HuH-7 (cell line): ENCODE measurements around the gene RABGAP1.

ENCODE experiments used
- DNase-seq: peaks from one replicate; pipeline ENCODE4 v3.0.0; 2011; ENCODE audit warnings: low spot score

RABGAP1 gene

DNA sequence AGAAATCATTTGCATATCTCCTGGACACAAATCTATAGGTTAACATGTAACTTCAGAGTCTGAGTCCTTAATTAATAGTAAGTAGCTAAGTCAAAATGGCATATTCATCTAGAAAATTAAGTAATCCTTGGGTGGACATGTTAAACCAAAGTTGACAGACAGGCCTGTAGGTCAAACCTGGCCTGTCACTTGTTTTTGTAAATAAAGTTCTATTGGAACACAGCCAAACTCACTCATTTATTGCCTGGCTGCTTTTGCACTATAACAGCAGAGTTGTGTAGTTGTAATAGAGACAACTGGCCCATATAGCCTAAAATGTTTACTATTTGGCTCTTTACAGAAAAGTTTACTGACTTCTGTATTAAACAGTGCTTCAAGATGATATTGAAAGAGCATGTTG lies 68.1 kb downstream of the RABGAP1 start:
- no peak for DNase-seq

DNA sequence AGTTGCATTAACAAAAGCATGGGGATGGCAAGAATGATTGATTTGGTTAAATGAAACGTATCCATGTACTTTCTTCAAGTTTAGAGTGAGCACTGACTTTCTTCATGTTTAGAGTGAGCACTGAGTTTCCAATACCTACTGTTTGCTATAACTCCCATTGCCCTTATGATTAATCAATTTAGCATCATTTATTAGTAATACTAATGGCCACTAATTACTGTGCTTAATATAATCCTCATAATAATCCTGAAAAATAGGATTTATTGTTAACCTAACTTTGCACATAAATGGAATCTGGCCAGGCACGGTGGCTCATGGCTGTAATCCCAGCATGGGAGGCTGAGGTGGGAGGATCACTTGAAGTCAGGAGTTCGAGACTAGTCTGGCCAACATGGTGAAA lies 70.6 kb downstream of the RABGAP1 start:
- DNase-seq, result no peak

DNA sequence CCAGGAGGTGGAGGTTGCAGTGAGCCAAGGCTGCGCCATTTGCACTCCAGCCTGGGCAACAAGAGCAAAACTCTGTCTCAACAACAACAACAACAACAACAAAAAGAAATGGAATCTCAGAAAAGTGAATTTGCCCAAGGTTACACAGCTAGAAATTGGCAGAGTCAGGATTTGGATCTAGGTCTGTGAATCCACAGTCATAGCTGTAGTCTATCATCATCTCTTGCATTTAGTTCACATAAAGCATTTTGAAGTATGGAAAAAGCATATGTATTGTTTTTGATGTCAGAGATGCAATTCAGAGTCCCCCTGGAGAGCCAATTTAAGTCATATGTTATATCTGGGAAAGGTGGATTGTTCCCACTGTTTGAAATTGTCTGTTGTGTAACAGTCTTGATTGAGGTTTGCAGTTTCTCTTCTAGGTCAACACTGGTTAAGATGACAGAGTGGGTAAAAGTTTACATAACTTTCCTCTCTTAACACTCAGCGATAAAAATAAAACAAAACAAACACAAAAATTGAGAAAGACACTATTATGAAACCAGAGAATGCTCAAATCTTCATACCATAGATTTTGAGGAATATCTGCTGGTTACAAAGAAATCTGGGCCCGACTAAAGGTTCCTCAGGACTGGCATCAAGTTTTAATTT lies 71.2 kb downstream of the RABGAP1 start:
- DNase-seq, result peak; percentile 45

DNA sequence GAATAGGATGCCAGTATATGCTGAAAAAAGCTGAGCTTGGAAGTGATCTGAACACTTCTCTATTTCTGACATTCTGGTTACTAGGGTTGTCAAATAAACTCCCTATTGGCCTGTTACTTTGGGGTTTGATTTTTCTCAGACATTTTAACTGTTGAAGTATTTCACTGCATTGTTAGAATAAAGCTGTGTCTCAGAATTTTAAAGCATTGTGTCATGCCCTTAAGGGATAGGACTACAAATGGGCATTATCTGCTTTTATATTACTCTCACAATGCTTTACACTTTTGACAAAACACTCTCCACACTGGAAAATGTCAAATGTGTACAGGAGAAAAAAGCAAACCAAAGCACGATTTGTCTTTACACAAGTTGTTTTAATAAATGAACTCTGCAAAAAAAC lies 75.8 kb downstream of the RABGAP1 start:
- no peak for DNase-seq

DNA sequence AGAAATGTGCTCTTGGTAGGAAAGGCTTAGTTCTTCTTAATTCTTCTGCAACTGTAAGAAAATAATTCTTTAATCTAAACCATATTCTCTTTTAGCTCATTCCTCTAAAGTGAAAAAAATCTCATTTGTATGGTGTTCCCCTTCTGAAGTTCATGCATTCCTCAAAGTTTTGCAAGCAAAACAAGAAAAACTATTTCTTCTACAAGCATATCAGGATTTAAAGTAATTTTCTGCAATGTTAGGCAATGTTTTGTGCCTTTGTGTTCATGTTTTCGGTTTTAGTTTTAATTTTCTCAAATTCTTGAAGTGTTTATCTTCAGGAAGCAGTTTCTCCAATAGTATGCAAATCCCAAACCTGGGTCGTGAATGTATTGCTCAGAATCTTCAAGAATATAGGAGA lies 80.0 kb downstream of the RABGAP1 start:
- DNase-seq, result no peak

DNA sequence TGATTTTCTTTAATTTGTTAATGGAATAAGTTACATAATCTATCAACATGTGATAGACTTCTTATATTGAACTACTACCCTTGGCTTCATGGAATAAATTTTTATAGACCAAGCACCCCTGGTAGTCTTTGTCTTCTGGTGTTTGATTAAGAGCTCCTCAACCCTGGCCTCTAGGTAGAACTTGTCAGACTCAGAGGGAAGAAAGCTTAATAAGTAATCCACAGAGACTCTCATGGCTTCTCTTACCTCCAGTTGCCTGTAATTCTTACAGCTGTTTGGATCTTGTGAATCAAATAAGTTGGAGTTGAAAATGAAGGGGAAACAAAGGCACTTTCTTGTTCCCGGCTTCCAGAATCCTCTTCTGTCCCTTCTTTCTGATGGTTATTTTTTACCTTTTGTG lies 85.6 kb downstream of the RABGAP1 start:
- no peak for DNase-seq

DNA sequence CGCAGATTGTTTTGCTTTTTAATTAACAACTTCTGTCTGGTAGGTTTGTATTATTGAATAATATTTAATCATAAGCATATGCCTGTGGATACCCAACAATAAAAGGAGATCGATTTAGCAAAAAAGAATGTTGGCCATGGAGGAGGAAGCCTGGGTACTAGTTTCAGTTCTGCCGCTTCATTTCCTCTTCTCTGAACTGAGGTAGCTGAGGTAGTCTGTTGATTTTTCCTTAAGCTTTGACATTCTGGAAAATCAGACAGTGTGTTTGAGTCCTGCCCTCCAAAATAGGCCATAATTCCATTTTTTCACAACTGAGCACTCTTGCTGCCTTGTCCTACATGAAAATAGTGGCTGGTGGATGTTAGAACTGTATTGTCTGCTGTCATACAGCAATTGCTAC lies 86.7 kb downstream of the RABGAP1 start:
- no peak for DNase-seq

DNA sequence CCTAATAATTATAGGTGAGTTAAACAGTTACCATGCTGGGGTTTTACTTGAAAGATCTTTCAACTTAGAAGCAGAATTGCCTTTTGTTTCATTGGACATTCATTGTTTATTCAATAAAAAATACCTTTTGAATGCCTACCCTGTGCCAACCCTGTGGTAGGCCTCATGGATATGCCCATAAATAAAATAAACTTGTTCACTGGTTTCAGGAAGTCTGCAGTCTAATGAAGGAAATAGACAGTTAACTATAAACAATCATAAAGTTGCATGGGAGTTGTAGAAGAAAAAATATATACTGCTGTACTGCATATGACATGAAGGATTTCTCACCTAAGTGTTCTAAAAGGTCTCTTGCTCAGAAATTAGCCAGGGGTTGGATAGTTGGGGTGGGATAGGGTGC lies 87.3 kb downstream of the RABGAP1 start:
- no peak for DNase-seq

DNA sequence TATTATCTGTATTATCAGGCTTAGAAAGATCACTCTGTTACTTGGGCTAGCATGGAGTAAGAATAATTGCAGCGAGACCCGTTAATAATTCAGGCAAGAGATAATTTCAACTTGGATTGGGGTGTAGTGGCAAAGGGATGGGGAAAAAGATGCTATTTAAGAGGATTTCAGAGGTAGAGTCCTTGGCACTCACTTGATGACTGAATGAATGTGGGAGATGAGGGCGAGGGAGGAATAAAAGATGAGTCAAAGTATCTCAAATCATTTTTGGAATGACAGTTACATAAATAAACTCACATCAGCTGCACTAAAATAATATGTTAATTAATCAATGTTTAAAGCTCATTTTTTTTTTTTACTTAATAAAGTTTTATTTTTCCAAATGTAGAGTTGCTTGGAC lies 88.2 kb downstream of the RABGAP1 start:
- no peak for DNase-seq

DNA sequence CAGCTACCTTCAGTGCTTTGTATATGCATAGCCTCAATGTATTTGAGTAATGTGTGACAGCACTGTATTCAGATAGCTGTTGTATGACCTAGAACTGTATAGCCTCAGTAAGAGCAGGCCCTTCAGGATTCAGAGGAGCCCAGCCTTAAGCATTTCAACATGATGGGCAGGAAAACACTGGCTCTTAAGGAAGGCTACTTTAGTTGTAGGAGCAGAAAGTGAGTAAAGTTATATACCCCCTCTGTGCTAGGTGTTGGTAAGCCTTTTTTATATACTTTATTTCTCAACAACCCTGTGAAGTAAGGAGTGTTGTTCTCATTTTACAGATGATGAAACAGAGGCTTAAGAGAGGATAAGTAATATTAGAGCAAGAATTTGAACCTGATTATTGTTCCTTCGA lies 91.1 kb downstream of the RABGAP1 start:
- no peak for DNase-seq

DNA sequence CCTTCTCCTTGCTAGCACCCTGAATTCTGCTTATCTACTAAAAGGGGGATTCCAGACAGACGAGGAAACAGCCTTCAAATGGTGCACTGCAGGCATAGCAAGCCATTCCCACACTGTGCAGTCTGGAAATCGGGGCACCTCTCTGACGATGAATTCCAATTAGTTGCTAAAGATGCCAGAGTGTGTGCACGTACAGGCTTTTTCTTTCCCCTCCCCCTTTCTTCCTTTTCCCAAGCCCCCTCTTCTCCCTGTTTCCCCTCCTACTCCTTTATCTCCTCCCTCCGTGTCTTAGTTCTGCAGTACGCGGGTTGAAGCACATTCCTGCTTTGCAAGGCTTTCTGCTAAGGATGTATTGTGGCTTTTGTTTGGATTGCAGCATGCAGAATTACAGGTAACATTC lies 92.5 kb downstream of the RABGAP1 start, which contains the start of gene GPR21:
GPR21 (plus strand) TSS at position 316 of the 400 bp plus-strand sequence. CDS start 900 bp downstream, outside the sequence.
- DNase-seq, result no peak

DNA sequence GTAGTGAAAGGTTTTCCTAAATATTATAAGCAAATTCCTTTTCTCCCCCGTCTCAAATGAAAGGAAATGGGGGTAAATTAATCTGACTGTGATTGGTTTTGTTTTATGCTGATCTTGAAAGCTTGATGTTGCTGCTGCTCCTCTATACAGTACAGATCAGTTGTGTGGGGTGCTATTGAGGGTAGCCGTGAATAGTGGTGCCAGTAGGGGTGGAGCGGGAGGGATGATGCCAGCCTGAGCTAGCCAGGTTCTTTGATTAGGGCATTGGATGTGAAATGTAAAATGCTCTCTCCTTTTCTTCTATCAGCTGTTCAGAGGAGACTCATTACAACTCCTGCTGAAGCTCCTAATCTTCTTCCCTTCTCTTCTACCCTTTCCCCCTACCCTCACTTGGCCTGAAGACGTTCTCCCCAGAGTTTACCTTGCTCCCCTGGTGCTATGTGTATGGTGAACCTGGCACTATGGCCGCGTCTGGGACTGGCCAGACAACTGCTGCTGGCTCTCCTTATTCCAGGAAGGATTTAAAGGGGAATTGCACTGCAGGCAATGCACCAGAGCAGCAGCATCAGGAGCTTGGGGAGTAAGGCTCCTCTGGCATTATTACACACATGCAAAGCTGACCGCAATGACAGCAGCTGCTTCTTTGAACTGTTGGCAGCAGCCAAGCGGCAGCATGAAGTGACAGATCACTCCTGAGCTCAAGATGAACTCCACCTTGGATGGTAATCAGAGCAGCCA lies 93.2 kb downstream of the RABGAP1 start:
- DNase-seq, result no peak

DNA sequence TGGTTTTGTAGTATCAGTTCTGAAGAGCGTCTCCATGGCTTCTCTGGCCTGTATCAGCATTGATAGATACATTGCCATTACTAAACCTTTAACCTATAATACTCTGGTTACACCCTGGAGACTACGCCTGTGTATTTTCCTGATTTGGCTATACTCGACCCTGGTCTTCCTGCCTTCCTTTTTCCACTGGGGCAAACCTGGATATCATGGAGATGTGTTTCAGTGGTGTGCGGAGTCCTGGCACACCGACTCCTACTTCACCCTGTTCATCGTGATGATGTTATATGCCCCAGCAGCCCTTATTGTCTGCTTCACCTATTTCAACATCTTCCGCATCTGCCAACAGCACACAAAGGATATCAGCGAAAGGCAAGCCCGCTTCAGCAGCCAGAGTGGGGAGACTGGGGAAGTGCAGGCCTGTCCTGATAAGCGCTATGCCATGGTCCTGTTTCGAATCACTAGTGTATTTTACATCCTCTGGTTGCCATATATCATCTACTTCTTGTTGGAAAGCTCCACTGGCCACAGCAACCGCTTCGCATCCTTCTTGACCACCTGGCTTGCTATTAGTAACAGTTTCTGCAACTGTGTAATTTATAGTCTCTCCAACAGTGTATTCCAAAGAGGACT lies 94.2 kb downstream of the RABGAP1 start:
- no peak for DNase-seq

DNA sequence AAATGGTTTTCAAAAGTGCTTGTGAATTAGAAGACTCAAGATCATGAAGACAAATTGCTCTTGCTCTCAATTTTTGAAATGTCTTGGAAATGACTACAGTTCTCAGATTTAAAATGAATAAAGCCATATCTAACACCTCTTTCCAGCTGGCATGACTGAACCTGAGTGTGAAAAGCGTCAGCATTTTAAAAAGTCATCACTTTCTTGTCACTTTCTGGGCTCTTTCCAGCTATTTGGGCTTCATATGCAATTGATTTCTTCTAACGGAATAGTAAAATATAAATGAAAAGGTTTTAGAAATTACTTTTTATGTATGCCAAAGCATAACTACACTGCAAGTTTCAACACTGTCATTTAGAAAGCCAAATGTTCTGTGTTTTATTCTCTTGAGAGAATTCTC lies 95.0 kb downstream of the RABGAP1 start:
- DNase-seq, result no peak

DNA sequence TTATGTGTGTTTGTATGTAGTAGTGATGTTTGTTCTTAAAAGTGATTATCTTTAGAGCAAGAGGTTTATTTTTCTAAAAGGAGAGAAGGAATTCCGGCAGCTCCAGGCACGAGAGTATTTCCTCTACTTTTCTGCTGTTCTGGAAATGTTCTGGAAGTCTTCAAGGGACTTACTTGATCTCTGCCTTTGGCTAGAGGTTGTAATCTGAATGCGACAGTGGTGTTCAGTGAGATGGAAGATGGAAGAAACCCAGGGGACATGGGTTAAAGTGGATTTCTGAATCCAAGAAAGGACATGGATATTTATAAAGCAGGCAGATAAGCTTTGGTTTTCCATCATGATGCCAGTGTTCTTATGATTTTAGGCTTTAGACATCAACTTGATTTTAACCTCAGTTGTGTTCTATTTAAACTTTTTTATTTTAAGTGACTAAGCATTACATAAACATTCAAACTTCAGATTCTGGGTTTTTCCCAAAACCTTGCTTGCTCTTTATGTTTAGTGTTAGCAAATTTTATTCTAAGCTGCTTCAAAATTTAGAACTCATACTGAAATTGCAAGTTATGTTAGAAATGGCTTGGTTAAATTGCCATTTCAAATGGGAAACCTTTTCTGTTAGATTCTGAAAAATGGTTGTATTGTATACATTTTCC lies 96.2 kb downstream of the RABGAP1 start:
- no peak for DNase-seq

DNA sequence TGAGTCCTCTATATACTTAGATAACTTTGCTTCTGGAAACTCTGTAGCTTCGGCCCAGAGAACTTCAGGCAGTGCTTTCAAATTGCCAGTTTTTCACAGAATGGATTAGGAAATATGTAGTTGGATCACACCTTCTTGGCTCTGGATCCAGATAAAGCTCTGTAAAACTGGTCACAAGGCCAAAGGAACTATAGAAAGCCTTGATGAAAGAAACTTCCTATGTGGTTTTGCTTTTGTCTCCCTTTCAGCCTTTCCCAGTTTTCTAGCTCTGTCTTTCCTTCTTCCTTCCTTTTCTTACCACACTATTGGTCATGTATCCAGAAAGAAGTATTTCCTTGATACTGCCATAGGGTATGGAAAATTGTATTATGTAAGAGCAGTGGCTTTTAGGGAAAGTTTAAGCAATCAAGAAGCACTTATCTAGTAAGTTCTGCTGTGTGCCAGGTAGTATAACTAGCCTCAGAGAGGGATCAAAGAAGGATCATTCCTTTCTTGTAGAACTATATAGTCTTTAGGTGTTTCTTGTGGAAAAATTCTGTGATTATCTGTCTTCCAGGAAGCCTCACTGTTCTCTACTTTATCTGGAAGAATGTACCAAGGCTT lies 98.9 kb downstream of the RABGAP1 start:
- no peak for DNase-seq

DNA sequence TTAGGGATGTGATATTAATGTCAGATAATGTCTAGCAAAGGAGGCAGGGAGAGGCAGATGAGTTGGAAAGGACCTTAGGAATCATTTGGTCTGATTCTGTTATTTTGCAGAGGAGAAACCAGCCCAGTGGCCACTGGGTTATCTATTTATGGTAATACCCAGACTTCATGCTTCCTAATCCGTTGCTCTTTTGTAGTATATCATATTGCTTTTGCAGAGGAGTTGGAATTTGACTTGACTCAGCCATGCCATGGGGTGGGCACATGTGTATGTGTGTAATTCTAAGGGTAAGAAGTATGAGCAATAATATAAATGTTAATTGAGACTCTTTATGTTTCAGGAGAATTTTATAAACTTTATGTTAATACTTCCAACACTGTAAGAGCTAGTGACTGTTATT lies 100.0 kb downstream of the RABGAP1 start:
- DNase-seq, result no peak

DNA sequence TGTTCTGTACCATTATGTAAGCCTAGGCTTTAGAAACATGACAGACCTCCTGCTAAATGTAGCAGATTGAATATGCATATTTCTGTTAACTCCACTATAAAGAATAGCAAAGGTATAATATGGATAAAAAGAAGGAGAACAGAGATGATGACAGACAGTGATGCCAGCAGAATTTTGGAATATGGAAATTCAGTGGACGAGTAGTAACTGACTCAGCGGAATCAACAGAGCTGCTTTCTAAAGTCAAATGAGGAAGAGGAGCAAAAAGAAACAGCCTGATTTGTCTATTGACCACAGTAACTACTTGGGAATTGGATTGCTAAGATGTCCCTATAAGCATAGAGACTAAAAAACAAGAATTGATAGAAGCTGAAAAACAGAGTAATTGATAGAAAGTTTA lies 100.7 kb downstream of the RABGAP1 start:
- no peak for DNase-seq

DNA sequence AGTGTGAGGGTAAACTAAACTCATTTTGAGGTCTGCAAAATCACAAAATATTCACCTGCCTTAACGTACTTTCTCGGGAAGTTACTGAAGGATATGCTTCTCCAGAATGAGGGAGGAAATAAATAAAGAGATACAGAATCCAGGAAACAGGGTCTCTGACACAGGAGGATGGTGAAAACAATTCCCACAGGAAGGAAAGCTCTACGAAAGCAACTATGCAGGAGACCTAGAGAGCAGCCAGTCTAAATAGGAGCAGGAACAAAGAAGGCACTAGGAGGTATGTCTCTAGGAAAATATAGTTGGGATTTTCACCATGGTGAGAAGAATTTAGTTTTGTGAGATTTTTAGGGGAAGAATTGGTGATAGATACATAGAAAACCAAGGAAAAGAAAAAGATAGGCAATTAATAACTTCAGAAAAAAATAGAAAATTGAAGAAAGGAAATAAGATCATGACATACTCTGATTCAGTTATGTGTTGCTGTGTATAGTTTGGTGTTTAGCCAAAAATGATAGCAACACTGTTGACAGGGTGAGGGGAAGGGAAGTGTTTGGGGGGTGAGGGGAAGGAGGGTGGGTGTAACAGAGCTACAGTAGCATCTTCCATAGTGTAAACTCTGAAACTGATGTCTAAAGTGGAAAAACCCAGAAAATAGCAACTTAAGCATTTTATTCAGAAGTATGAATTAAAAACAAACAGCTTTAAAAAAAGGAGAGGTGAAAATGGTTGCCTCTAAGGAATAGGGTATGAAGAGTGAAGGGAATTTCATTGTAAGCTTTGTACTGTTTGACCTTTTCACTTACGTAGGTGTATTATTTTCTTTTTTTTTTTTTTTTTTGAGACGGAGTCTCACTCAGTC lies 102.5 kb downstream of the RABGAP1 start:
- DNase-seq, result no peak

DNA sequence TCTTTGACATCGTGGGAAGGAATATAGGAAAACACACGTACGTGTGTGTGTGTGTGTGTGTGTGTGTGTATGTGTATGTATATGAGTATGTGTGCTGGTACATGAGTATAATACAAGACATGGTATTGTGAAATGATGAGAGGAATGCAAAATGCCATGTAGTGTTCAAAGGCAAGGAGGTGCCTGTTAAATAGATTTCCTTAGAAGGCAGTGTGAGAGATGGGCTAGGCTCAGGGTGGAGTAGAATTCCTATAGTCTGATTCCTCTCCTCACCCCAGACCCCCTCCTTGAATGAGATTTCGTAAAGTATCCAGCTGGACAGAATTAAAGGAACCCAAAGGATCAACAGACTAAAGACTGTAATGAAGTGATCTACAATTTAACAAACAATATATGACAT lies 103.8 kb downstream of the RABGAP1 start:
- DNase-seq, result no peak

DNA sequence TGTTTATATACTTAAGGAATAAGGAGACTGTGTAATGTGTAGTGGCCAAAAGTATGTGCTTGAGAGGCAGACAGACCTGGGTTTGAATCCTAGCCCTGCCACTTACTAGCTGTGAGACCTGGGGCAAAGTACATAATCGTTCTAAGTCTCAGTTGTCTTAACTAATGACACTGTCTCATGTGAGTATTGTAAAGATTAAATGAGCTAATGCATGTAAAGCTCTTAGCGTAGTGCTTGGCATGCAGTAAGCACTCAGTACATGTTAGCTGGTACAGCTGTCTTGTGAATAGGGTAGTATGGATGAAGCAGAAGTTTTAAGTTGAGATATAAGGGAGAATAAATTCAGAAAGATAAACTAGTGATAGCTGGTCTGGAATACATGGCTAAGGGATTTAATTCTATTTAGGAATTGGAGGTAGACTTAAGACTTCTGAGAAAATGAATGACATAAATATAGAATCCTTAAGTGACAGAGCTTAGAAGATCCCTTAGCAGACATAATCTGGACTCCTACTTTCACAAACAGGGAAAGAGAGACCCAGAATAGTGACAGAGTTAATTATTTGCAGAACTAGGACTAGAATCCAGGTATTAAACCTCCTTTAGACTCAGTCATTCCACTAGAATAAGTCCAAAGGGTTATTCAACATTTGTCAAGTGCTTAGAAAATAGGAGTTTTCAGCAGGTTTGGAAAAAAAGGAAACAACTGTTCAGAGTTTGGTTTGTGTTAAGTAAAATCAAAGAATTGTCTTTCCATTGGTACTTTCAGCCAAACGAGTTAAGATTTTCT lies 105.8 kb downstream of the RABGAP1 start:
- DNase-seq, result no peak
